ENCODE data around the gene BUD23. TPM values are rescaled to one million over a fixed set of nuclear protein-coding genes. Genes with fewer than 3 reads are reported as not detected.

Gene BUD23
- total RNA-seq, 2 donors from 2014 or later: 70.3 to 72.5 TPM

DNA sequence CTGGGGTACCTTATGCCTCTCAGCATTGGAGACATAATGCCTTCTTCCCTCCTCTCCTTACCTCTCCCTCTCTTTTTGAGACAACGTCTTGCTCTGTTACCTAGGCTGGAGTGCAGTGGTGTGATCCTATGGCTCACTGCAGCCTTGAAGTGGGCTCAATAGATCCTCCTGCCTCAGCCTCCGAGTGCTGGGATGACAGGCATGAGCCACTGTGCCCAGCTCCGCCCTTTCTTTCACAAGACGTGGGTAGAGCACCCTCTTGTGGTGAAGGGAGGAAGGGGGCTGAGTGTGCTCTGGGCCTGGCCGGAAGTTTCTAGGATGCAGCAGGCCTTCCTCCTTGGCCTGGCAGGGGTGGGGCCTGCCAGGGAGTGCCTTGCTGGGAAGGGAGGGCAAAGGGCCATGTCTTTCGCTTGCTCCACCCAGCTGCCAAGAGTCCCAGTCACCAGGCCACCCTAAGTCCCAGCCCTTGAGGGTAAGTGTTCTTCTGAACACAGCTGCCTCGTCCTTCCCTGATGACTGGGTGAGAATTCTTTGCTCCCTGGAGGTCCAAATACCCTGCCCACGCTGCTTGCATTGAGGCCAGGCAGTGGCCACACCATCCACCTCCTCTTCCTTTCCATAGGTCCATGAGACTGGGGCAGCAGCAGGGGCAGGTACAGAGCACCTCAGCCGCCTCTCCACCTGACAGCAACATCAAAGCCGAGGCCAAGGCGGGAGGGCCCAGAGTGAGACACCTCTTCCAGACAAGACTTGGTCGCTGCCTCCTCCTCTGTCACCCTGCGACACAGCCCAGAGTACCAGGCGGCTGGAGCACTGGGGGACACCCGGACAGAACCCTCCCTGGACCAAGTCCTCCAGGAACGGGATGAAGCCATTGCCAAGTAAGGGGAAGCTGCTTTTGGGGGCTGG lies 51.5 kb downstream of the BUD23 start:
- intact Hi-C loops (cut with DNase I): no loop called here
- ATAC-seq: peak in 1 of 2 donors; percentile 36
- peak; percentile 73 for DNase-seq

DNA sequence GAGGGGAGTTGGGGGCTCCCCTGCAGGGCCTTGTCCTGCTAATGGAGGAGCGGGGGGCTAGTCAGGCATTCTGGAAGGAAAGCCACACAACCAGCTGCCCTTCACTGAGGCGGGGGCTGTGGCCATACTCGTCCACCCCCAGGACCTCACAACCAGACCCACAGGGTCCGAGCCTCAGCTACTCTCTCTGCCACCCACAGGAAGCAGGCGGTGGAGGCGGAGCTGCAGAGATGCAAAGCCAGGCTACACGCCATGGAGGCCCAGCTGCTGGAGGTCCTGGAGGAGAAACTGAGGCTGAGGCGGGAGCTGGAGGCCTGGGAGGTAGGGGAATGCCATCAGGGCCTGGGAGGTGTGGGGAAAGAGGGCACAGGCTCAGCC lies 52.1 kb downstream of the BUD23 start:
- no peak for ATAC-seq
- DNase-seq: no peak
- intact Hi-C loops (cut with DNase I): no loop called here

DNA sequence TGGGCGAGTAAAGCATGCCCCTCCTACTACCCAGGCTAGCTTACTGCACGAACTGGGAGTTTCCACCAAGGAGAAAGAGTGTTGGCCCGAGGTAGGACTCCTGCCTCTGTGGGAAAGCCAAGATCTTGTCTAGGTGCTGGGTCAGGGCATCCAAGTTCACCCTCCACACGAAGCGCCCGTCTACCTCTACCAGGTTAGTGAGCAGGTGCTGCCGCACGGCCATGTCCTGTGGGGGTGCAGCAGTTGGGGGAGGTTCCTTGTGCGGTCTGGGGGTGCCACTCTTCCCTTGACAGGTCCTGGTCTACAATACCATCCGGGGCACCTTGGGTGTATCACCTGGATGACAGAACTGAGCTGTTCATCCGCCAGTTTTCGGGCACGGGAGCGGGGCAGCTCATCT lies 53.5 kb downstream of the BUD23 start:
- DNase-seq (no peak), ATAC-seq (no peak)
- intact Hi-C loops (cut with DNase I): no loop called here

DNA sequence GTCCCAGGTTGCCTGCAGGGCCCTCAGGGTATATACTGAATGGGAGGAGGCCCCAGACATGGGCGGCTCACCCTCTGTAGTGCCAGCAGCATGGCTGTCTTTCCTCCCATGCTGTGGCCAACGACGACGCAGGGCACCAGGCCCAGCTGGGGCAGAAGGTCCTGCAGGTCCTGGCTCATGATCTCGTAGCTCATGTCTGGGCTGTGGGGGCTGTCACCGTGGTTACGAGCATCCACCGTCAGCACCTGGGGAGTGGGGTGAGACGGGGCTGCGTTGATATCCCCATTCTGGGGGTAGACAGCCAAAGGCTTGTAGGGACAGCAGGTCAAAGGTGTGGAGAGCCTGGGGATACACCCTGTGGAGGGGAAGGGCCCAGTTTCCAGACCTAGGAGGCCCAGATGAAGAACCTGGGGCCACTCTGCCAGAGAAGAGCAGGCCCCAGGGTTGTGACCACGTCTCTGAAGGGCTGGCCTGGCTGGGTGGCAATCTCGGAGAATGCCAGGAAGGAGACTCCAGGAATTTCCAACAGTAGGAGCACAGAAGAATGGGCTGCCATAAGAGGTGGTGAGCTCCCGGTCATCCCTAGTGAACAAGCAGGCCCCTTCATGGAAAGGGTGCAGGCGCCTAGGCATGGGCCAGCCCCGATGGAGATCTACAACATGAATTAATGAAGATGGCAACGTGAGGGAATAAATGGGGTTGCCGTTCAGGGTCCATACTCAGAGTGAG lies 54.3 kb downstream of the BUD23 start:
- peak; percentile 28 for DNase-seq
- ATAC-seq: no peak
- intact Hi-C loops (cut with DNase I): no loop called here

DNA sequence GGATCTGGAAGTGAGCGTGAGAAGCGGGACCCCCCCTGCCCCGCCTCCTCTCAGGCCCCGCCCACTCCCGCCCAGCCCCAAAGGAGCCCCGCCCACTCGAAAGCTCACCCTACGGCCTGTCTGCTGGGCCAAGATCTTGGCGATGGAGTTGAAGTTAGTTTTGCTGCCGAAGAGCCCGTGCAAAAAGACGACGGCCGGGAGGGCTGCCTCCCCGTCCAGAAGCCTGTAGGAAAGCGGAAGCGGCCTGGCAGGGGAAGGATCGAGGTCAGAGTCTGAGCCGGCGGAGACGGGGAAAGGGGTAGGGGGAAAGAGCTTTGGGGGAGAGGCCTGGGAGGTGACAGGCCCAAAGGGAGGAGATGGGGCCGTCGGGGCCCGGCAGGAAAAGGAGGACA lies 54.8 kb downstream of the BUD23 start:
- ATAC-seq: peak; percentile 49 to 62
- DNase-seq: peak; percentile 63
- intact Hi-C loops (cut with DNase I): no loop called here

DNA sequence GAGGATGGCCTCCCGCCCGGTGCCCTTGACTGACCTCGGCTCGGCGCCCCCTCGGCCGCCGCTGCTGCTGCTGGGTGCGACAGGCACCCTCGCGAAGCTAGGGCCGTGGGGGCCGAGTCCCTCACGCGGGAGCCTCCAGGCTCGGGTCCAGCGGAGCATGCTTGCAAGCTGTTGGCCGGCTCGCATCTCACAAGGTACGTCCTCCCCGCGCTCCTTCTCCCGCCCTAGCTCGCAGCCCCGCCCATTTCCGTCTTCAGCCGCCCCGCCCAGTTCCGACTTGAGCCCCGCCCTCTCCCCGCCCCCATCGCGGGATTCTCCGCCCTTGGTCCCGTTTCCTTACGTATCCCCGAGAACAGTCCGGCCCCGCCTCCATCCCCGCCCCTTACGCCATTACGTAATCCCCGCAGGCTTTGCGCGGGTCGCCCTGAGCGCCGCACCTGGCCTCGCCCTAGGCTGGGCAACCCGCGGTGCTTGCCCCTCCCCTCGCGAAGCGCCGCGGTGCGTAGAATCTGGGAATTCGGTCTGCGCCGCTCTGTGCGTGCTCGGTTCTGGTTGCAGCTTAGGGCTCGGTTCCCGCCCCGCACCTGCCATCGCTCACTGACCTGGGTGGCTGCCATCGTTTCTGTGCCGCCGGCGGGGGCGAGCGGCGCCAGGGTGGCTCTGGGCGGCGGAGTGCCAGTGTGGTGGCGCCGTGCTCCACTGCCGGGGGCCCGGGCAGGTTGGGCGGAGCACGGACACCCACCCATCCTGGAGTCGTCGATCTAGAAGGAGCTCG lies 55.4 kb downstream of the BUD23 start, which contains the start of gene ABHD11:
Gene ABHD11, minus strand, starts transcription at position 191 of the 775 bp plus-strand sequence. Its CDS starts 32 bp downstream, at position 159.
- ATAC-seq: peak; percentile 93 to 97
- intact Hi-C loops (cut with DNase I): no loop called here
- DNase-seq: peak; percentile 97

DNA sequence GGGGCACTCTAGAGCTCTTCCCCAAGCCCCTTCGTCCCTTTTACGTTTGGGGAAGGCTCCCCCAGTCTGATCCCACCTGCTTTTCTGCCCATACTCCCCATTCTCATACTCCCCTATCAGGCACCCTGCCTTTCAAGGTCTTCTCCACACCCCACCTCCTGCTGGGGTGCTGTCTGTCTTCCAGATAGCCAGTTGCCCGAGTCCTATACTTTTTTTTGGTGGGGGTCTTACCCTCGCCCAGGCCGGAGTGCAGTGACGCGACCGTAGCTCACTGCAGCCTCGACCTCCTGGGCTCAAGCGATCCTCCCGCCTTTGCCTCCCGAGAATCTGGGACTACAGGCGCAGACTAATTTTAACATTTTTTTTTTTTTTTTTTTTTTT lies 56.0 kb downstream of the BUD23 start:
- ATAC-seq (no peak), DNase-seq (no peak)
- intact Hi-C loops (cut with DNase I): no loop called here

DNA sequence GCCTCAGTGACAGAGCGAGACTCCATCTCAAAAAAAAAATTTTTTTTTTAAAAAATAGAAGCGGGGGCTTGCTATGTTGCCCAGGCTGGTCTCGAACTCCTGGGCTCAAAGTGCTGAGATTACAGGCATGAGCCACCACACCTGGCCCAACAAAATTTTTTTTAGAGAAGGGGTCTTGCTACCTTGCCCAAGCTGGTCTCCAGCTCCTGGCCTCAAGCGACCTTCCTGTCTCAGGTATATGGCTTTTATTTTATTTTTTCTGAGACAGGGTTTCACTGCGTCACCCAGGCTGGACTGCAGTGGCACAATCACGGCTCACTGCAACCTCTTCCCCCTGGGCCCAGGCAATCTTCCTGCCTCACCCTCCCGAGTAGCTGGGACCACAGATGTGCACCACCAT lies 56.8 kb downstream of the BUD23 start:
- intact Hi-C loops (cut with DNase I): no loop called here
- ATAC-seq (no peak), DNase-seq (no peak)

DNA sequence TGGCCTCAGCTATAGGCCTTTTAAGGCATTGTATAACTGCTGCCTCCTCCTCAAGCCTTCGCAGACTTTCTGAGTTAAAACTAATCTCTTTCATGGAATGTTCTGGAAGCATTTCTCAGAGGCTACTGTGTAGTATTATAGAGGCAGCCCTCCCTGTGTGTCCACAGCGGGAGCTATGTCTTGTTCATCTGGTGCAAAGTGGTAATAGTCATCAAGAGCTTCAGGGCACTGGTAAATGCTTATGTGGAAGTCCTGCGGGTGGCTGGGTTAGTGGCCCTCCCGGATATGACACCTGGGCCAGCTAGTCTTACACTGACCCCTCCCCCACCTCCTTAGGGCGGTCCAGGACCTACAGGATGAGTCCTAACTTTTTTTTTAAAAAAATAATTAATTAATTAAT lies 57.4 kb downstream of the BUD23 start:
- intact Hi-C loops (cut with DNase I): no loop called here
- ATAC-seq: no peak
- DNase-seq: no peak

DNA sequence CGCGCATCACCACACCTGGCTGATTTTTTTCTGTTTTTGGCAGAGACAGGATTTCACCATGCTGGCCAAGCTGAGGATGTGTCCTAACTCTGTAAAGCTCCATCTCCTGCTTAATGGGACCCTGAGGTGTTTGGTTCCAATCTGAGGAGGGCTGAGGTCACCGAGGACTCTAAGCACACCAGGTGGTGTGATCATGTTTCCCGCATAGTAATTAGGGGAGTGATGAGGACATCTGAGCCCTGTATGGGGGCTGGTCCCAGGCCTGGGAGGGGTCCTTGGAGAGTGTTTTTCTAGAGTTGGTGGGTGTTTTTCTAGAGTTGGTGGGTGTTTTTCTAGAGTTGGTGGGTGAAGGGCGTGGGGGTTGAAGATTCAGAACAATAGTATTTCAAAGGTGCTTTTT lies 58.2 kb downstream of the BUD23 start:
- ATAC-seq (no peak), DNase-seq (no peak)
- intact Hi-C loops (cut with DNase I): no loop called here

DNA sequence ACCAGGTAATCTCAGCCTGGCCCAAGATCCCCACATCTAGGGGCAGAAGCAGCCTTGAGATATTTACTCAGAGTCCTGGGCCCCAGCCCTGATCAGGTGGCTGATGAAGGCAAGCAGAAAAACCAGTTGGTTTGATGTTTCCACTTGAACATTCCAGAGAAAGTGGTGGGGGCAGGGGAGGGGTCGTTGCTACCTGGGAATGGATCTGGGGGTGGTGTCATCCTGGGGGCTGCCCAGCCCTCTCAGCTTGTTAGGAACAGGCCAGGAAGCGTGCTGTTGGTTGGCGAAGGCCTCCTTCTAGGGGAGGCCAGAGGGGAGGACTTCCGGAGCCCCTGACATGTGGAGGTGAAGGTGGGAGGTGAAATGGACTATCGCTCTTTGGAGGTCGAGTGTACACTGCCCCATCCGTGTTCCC lies 58.9 kb downstream of the BUD23 start:
- ATAC-seq: no peak
- intact Hi-C loops (cut with DNase I): no loop called here
- no peak for DNase-seq

DNA sequence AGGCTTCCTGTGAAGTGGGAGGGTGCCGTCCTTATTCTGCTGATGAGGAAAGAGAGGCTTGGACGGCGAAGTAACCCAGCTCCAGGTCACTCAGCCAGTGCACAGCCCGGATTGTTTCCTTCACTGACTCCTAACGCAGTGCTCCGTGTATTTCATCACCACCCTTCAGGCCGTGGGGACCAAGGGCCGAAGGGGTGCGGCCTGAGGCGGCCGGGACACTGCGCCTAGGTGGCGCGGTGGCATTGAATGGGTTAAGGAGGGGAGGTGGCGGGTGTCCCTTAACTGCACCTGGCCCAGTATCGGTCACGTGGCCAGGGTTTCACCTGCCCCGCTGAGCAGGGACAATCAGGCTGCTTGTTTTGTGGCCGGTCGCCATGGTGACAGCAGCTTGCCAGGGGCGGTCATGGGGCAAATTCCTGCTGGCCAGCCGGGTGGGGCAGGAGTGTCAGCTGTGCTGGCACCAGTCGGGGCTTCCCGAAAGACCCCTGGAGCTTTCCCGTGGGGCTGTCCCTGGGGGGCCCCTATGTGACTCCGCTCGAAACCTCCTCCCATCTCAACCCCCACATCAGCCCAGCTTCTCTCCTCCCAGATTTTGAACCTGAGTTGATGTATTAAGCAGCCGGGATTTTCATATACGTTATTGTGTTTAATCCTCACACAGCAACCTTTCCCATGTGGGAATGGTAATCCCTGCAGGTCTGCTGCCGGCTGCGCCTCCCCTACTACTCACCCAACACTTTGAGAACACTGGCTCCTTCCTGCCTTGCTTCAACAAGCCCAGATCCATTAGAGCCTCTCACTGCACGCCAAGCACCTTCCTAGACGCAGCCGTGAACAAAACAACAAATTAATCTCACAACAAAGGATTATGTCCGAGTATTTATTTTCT lies 59.6 kb downstream of the BUD23 start:
- ATAC-seq (no peak), DNase-seq (peak; percentile 48)
- intact Hi-C loops (cut with DNase I): no loop called here

DNA sequence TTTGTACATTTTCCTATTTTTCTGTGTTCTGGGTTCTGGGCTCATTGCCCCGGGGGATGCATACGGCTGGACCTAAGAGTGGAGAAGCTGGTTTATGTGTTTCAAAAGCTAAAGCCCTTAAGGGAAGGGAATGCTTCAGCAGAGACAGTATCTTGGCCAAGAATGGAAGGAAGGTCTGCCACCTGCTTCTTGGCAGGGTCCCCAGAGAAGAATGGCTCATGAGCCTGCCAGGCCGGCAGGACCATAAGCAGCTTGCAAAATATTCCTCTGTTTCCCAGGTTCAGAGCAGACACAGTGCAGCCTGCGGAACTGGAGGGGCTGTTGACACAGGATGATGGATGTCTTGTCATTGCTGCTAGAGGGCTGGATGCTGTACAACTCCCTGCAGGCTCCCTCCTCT lies 63.0 kb downstream of the BUD23 start:
- ATAC-seq: no peak
- DNase-seq: no peak
- intact Hi-C loops (cut with DNase I): no loop called here

Small RNAs within 50 kb of the gene (microRNA-seq; reads per million reads assigned to microRNA genes)
- 0 reads per million in 2 donors for gene MIR4284

Other genes with a start within 250 kb of the BUD23 start
- under 1 TPM; 0.21 to 0.41 TPM for gene FZD9, start 249.8 kb upstream of the BUD23 start, total RNA-seq
- 10 to 100 TPM; 40.6 to 44.4 TPM for gene BAZ1B, start 161.3 kb upstream of the BUD23 start, total RNA-seq
- 10 to 100 TPM; 60.7 to 73.0 TPM for gene BCL7B, start 125.9 kb upstream of the BUD23 start, total RNA-seq
- 10 to 100 TPM; 14.3 to 24.8 TPM for gene TBL2, start 105.0 kb upstream of the BUD23 start, total RNA-seq
- gene MLXIPL, start 59.1 kb upstream of the BUD23 start, total RNA-seq: 10 to 100 TPM; 14.0 to 29.1 TPM
- 1 to 10 TPM; 1.4 to 2.5 TPM for gene VPS37D, start 15.8 kb upstream of the BUD23 start, total RNA-seq
- 10 to 100 TPM; 13.6 to 14.3 TPM for gene DNAJC30, start 144 bp upstream of the BUD23 start, total RNA-seq
- 1 to 10 TPM; 2.0 to 2.6 TPM for gene STX1A, start 36.1 kb downstream of the BUD23 start, total RNA-seq
- 10 to 100 TPM; 22.6 to 27.4 TPM for gene ABHD11, start 55.2 kb downstream of the BUD23 start, total RNA-seq
- gene CLDN3, start 86.7 kb downstream of the BUD23 start, total RNA-seq: not detected
- gene CLDN4, start 147.4 kb downstream of the BUD23 start, total RNA-seq: under 1 TPM in 1 of 2 donors, not detected in 1; 0.71 TPM
- under 1 TPM; 0.32 to 0.92 TPM for gene METTL27, start 158.9 kb downstream of the BUD23 start, total RNA-seq
- not detected for gene TMEM270, start 177.6 kb downstream of the BUD23 start, total RNA-seq

Measured in left cardiac atrium (tissue), 4 donors.